GM12892 (cell line): ENCODE results near the gene ROBO4.

Experiments
- POLR2A ChIP-seq: IDR thresholded peaks from 2 replicates; pipeline ENCODE4 v1.6.1; 2011; ENCODE audit warnings: low read depth, low read length, control low read depth
- POLR2AphosphoS5 ChIP-seq: IDR thresholded peaks from 2 replicates; pipeline ENCODE4 v1.6.1; 2011; ENCODE audit warnings: low read depth, low read length, control low read depth
- TAF1 ChIP-seq: IDR thresholded peaks from 2 replicates; pipeline ENCODE4 v1.6.1; 2011; ENCODE audit warnings: low read depth, mild to moderate bottlenecking, control low read depth, low read length, borderline replicate concordance

GRCh38 chr11:124946735-124947141 lies 49.1 kb upstream of the ROBO4 start:
- no peak for TF ChIP-seq POLR2AphosphoS5
- TF ChIP-seq POLR2A = no peak
- no peak for TF ChIP-seq TAF1
